Measurements from ENCODE around the gene DBR1. TPM values are rescaled to one million over a fixed set of nuclear protein-coding genes. Genes with fewer than 3 reads are reported as not detected.

Gene DBR1
- total RNA-seq, 4 donors from 2014 or later, result 7.2 to 13.1 (median 11.7) TPM

GRCh38 chr3:138187296-138188012, 12.7 kb upstream of the DBR1 start, which contains the start of gene ARMC8:
Gene ARMC8, plus strand, starts transcription at chr3:138187301. Its CDS starts 254 bp downstream, at chr3:138187555.
- TF ChIP-seq CTCF (IDR thresholded peaks at IDR 0.05), result no peak
- ATAC-seq (ENCODE audit: low FRiP score) (peak; percentile 66), DNase-seq (ENCODE audit: low spot score) (no peak)

DNA sequence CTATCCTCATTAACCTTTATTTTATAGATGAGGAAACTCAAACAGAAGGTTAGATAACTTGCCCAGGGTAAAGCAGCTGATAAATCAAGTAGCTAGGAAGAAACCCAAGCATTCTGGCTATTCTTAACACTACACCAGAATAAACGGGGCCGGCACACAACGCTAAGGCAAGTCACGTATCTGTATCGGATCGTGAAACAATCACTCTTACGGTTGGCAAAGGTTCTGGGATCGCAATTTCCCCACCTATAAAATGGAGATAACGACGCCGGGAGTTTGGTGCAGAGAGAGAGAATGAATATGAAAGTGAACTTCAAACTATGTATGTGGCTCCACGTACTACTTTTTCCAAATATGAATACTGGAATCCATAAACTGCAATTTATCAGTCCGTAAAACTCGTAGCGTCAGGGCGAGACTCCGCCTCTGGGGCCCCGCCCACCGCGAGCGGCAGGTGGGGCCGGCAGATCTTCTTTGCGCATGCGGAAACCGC, 12.1 kb upstream of the DBR1 start:
- TF ChIP-seq CTCF (IDR thresholded peaks at IDR 0.05), result no peak
- ATAC-seq (ENCODE audit: low FRiP score) (peak; percentile 92), DNase-seq (ENCODE audit: low spot score) (peak; percentile 75)

DNA sequence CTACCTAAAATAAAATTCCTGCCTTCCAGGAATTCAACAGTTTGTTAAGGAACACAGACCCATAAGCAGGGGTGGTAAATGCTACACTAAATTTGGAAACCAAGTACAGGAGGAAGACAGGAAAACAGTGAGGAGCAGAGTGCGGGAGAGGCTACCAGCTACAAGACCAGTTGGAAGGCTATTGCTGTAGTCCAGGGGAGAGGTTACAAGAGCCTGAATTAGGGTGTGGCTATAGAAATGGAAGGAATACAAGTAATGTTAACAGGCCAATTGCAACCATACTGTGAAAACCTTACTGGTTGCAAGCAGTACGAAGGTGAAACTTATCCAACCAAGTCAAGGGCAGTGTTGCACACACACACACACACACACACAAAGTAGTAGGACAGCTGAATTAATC, 11.5 kb upstream of the DBR1 start:
- no peak for ATAC-seq (ENCODE audit: low FRiP score)
- no peak for DNase-seq (ENCODE audit: low spot score)
- TF ChIP-seq CTCF (IDR thresholded peaks at IDR 0.05), result no peak

DNA sequence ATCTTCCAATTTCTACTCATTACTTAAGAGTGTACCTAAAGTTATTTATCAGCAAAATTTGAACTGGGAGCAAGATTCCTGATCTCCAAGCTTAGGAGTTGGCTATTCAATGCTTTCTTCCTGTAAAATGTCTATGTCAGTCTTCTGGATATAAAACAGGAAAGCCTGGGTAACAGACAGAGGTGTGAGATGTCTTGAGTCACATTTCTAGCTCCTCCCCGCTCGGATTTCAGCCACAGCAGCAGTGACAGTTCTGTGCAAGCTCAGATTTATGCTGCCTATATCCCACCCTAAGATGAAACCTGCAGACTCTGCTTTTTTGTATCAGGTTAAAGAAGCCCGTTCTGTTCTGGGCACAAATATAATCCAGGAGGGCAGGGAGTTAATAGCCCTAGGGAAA, 10.3 kb upstream of the DBR1 start:
- DNase-seq (ENCODE audit: low spot score) (no peak), ATAC-seq (ENCODE audit: low FRiP score) (no peak)
- TF ChIP-seq CTCF (IDR thresholded peaks at IDR 0.05), result no peak

- DNase-seq (ENCODE audit: low spot score) (no peak), ATAC-seq (ENCODE audit: low FRiP score) (no peak)
- no peak for TF ChIP-seq CTCF (IDR thresholded peaks at IDR 0.05)
Measured at GRCh38 chr3:138180375-138181029, 5.8 kb upstream of the DBR1 start.

DNA sequence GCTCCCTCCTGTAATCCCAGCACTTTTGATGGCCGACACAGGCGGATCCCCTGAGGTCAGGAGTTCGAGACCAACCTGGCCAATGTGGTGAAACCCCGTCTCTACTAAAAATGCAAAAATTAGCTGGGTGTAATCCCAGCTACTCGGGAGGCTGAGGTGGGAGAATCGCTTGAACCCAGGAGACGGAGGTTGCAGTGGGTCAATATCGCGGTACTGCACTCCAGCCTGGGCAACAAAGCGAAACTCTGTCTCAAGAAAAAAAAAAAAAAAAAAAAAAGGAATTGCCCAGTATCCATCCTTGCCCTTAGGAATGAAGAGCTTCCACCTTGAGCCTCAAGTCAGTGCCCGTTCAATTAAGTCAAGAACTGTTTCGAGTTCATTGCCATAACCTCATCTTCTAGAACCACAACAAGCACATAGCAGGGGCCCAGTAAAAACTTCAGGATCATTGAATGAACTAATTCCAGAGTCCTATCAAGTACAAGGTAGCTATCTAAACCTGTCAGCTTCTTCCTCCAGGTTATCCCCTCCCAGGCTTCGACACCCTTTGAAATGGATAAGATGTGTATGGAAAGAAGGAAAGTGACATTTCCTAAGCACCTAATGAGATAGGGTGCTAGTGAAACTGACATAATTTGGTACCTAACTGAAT, 826 bp downstream of the DBR1 start:
- TF ChIP-seq CTCF (IDR thresholded peaks at IDR 0.05), result no peak
- no peak for DNase-seq (ENCODE audit: low spot score)
- ATAC-seq (ENCODE audit: low FRiP score), result peak; percentile 23

All from omental fat pad (tissue), 4 donors.